CD4-positive, alpha-beta T cell treated with Interleukin-6 for 4 hours (primary cell): ENCODE data around the gene RPL36.
"Not testable (repeated sequence)": the region's sequence is repeated elsewhere in the genome, so short reads cannot be mapped to it uniquely, and the experiment has no call there.

Experiments used
- DNase-seq: peaks from one replicate; pipeline ENCODE4 v3.0.0-alpha.2; 2020; ENCODE audit warnings: mixed read lengths

Gene RPL36

DNA sequence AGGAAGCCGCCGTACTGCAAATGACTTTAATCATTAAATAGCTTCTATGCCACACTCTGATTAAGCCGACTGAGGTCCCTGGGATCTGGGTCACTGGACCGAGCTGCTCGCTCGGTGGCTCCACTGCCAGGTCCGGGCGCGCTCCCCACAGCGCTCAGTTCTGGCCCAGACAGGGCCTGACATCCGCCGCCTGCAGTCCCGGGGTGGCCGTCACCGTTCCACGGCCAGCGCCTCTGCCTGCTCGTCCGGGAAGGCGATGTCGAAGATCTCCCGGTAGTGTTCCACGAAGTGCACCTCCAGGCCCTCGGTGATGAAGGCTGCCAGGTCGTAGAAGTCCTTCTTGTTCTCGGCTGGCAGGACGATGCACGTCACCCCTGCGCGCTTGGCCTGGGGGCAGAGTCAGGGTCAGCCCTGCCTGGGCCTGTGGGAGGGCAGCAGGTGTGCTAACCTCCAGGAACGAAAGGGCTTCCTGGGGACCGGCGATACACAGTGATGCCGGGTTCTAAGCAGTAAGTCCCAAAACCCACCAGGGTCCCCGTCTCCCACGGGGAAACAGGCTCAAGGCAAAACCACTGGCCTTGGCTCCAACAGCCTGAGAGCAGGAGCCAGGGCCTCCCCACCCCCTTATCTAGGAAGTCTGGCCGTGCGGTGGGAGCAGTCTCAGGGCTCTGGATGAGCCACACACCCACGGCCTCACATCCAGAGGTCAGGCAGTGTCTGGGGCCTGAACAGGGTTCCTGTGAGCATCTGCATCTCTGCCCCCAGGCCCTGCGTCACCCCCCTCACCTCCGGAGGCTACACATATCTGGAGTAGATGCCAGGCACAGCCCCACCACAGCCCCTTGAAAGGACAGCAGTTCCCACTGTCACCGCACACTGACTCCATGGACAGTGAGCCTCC, 2.0 kb downstream of the RPL36 start:
- DNase-seq, result no peak

DNA sequence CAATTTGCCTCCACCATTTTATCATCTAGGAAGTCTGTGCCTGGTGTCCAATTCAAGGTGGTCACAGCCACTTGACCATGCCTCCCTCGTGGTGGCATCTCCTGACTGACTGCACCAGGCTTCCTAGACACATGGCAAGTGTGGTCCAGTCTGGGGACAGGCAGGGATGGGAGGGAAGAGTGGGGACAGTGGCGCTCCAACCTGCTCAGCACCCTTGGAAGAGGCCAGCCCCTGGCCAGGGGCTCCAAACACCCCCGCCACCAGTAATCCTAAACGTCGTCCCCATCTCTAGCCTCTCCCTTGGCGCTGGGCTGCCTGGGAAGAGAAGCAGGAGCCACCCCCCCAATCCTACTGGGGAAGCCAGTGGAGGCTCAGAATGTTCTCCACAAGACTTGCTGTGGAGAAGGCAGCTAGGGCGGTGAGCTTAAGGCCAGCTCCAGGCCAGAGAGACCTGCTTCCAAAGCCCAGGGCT, 2.7 kb downstream of the RPL36 start:
- no peak for DNase-seq

DNA sequence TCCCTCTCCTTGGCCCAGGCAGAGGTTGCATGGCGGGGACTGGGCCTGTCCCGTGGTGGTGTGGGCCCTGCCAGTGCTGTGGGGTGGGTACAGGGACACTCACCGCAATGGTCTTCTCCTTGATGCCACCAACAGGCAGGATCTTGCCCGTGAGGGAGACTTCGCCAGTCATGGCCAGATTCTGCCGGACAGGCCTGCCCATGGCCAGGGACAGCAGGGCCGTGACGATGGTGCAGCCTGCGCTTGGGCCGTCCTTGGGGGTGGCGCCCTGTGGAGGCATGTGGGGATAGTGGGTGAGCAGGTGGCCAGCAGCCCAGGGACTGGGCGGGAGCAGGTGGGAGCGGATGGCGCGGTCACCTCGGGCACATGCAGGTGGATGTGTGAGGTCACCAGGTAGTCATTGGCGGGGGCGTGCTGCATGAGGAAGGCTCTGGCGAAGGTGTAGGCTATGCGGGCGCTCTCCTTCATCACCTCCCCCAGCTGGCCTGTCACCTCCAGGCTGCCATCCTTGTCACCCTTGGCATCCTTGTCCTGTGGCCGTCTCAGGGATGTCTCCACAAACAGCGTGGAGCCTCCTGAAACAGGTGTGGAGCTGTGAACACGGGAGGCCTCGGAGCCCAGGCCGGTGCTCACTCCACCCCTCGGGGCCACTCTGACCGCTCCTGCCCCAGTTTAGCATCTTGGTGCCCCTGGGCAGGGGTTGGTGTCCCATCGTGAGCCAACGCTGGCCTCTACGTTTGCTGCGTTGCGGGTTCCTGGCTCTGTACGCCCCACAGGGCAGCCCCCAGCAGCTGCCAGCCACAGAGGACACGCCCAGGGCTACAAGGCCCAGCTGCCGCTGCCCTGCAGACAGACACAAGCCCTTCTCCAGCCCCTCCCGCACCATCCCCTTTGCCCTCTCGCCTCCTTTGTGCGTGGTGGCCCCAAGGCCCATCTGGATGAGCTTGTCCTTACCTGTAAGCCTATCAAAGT, 3.4 kb downstream of the RPL36 start:
- DNase-seq, result no peak

DNA sequence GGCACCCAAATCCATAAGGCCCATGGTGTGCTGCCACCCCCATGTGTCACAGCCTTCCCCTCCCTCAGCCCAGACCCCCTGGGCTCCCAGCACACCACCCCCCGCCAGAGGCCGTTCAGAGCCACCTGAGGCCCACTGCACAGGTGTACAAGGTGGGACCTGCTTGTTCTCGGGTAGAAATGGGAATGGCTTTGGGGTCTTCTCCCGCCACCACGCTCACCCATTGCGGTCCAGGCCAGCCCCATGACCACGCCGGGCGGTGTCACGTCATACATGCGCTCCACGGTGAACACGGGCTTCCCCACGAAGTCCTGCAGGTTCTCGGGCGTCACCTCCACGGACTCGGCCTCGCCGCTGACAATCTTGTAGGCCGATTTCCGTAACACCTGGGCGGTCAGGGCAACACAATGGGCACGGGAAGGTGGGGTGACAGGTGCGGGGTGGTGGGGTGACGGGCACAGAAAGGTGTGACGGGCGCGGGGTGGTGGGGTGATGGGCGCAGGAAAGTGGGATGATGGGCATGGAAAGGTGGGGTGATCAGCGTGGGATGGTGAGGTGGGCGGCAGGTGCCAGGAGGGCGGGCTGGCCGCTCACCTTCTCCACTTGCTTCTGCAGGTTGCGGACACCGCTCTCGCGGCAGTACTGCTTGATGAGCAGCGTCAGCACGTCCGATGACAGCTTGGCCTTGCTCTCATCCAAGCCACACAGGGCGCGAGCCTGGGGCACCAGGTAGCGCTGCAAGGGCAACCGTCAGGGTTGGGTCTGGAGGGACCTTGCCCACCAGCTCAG, 4.3 kb downstream of the RPL36 start:
- DNase-seq, result no peak

DNA sequence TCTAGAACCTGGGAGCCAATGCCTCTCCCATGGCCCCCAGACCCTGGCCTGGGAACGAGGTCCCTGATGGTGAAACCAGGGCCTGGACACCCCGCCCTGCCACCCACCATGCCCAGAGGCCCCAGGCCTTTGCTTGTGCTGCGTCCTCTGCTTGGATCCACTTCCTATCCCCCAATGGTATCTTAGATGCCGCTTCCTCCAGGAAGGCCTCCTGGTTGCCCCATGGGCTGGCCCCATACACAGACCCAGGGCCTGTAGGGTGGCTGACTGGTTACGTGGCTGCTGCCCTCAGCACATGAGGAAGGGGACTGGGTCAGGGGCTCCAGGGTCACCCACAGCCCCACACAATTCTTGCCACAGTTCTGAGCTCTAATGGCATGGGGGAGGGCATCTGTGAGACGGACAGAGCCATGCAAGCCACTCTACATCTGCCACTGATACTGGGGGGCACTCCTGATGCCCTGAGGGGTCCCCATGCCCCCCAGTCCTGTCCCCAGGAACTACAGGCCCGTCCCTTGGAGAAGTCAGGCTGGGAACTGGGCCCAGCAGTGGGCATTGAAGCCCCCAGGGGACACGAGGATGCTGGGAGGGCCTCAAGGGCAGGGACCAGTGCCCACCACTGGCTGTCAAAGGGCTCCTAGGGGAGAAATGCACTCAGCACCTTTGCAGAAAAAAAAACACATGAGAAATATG, 5.0 kb downstream of the RPL36 start:
- DNase-seq, result no peak

DNA sequence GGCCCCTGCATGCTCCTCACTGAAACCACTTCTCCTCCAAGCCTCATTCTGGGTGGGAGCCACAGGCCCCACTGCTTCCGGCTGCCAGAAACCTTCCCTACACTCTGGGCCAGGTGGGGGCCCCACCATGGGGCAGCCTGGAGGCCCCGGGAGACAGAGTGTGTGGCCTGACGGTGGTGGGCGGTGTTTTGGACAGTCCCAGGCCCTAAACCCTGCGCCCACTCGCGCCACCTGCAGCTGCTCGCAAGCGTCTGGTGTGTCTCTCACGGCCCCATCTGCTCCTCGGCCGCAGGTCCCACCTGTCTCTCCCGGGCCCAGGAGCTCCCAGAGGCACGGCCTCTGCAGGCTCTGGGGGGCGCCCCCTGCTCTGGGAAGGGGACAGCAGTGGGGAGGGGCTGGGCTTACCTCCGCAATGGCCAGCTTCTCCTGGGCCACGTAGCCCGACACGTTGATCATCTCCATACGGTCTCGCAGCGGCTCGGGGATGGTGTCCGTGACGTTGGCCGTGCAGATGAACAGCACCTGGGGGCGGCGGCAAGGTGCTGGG, 5.6 kb downstream of the RPL36 start:
- no peak for DNase-seq

DNA sequence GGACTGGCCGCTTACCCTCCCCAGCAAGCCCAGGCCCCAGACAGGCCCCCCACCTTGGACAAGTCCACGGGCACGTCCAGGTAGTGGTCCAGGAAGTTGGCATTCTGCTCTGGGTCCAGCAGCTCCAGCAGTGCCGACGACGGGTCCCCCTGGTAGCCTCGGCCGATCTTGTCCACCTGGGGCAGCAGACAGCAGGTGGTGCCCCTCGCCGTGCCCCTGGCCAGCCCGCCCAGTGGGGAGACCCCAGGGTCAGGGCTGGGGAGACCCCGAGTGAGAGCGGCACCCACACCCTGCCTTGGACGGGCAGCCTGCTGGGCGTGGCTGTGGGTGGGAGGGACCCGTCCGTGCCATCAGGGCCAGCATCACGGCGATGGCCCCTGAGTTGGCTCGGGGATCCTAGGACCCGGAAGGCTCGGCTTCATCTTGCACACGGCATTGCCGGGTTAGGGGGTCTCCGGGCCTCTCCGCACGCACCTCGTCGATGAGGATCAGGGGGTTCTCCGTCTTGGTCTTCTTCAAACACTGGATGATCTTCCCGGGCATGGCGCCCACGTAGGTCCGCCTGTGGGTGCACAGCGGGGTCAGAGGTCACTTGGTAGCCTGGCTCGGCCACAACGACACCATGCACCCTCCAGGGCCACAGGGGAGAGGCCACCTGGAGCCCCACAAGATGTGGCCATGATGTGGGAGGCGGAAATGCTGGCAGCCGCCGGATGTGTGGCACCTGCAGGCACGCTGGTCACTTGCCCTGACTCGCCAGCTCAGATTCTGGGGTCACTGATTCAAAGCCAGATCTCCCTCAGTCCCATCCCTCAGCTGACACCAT, 6.3 kb downstream of the RPL36 start:
- no peak for DNase-seq

DNA sequence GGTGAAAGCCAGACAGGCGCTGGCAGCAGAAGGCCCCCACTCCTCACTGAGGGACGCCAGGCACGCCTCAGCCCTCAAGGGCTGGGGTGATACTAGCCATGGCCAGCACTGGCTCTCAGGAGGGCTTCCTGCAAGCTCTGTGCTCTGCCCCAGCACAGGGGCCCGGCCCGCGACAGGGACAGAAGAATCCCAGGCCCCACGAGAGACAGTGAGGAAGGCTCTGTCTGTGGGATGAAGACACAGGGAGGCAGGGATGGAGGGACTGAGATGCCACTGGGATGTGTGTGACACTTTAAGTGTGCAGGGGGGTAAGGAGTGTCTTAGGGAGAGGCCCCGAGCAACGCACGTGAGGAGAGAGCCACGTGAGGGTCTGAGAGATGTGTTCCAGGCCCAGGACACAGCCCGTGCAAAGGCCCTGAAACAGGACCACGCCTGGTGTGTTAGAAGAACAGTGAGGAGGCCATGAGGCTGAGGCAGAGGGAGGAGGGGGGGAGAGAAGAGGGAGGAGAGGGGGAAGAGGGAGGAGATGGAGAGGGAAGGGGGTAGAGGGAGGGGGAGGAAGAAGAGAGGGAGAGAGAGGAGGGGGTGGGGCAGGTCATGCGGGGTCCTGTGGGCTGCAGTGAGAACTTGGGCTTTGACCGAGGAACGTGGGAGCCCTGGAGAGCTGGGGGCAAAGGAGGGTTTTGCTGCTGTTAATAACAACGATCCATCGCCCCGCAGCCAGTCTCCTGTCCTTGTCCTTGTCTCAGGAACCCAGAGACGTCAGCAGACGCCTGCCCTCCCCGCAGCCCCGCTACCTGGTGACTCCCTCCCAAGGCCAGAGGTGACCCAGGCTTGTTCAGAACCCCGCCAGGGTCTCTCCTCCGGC, 7.2 kb downstream of the RPL36 start:
- no peak for DNase-seq

DNA sequence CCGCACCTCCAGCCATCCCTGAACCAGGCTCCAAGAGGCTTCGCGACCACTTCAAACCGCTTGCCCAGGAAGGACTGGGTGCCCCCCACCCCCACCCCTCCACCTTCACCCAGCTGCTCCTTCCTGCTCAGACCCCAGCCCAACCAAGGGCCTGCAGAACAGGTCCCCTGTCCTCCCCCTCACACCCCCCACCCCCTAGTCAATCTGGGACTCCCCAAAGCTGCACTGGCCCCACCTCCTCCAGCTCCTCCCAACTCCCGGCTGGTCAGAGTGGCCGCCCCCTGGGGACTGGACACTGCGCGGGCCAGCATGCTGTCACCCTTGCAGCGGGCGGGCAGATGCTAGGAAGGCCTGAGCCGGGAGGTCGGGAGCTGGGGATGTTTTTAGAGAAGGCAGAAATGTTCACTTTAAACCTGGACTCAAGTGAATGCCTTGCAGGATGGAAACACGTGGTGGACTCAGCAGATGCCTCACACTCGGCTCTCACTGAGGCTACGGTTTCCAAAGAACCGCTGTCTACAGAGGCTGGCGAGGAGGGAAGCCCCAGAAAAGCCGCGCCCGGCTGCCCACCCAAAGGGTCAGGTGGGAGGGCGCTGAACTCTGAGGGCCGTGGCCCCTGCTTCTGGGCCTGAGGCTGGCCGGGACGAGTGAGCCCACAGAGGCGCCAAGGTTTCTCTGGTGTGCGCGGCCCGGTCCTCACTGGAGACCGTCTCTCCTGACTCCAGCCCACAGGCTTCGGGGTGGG, 8.0 kb downstream of the RPL36 start:
- DNase-seq, result no peak

DNA sequence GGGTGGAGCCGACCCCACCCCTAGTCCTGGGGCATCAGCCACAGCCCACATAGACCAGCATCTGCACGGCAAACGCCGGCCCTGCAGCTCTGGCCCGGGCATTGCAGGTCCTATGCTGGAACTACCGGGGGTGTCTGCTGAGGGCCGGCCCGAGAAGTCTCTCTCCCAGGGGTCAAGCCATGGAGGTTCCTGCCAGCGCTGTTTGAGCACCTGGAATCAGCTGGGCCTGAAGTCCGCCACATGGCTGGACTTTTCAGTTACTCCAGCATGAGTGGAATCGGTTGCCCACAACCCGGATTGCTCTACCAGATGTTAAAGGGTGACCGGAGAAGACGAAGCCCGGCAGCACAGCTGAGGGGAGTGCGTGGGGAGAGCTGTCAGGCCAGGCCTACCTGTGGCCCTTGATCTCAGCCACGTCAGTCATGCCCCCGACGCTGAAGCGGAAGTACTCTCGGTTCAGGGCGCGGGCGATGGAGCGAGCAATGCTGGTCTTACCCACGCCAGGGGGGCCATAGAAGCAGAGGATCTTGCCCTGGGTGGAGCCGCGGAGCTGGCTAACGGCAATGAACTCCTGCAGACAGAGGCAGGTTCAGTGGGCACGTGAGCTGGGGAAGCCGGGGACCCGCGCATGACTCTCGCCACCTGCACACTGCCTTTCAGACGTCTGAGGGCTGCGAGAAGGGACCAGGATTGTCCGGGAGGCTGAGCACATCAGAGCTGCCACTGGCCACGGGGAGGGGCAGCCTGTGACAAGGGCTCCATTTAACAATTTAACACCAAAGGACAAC, 8.7 kb downstream of the RPL36 start:
- no peak for DNase-seq

DNA sequence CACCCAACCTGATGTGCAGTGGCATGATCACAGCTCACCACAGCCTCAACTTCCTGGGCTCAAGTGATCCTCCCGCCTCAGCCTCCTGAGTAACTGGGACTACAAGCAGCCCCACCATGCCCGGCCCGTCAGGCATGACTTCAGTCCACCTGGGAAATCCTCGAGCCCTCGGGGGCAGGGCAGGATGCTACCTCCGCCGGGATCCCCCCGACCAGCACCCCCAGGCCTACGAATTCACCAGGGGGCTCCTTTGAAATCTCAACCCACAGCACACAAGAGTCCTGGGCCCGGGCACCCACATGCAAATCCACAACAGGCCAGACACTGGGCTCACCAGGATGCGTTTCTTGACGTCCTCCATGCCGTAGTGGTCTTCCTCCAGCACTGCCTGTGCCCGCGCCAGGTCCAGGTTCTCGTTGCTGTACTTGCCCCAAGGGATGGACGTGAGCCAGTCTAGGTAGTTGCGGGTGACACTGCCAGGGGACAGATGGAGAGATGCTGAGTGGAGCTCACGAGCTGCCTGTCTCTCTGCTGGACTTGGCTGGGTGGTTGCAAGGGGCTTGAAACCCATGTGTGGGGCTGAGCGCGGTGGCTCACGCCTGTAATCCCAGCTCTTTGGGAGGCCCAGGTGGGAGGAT, 10.5 kb downstream of the RPL36 start:
- DNase-seq, result no peak

DNA sequence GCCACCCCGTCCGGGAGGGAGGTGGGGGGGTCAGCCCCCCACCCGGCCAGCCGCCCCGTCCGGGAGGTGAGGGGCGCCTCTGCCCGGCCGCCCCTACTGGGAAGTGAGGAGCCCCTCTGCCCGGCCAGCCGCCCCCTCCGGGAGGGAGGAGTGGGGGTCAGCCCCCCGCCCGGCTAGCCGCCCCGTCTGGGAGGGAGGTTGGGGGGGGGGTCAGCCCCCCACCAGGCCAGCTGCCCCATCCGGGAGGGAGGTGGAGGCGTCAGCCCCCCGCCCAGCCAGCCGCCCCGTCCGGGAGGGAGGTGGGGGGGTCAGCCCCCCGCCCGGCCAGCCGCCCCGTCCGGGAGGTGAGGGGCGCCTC, 11.9 kb downstream of the RPL36 start:
- DNase-seq, result not testable (repeated sequence)

DNA sequence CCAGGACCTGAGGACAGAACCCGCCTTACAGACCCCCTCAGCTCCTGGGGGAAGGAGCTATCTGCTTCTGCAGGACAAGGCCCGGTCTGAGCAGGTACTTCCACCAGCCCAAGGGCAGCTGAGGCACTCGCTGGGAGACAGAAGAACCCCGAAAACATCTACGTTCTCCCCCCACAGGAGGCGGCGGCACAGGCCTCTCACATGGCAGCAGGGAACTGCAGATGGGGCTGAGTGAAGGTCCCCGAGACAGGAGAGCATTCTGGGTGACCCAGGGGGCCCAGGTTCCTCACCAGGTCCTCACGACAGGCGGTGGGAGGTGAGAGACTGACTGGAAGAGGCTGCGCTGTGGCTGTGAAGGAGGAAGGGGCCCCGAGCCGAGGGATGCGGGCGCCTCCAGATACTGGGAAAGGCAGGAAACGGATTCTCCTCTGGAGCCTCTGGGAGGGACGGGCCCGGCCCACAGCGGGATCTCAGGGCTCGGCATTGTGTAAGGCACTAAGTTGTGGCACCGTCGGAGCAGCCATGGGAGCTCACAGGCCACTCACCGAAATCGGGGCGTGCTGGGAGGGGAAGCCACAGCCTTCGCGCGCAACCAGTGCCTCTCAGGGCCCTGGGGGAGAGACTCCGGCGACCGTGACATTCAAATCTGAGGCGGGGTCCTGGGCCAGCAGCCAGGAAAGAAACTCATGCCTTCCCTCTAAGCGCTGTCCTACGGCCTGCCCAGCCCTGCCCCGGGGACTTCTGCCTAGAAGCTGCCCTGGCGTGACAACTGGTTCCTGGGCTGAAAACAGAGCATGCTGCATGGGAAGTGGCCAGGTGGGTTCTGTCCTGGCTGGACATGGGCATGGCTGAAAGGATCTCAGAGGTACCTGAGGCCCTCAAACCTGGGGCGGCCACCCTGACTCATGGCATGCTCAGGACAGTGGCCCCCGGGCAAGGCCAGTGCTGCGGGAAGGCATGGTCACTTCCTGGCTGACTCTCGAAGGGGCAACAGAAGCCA, 14.0 kb downstream of the RPL36 start:
- DNase-seq, result no peak

DNA sequence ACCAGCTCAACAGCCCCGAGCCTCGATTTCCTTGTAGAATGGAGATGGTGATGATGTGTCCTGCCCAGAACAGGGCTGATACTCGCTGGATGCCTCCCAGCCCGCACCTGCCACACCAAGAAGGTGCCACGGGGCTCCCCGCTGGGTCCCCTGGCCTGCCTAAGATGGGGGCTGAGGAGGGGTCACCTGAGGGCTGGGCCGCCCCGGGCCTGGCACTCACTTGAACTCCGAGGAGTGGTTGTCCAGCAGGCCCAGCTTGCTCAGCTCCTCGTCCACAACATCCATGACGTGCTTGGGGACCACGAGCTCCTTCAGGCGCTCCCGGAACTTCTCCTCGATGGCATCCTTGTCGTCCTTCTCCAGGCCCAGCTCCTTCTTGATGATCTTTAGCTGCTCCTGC, 15.5 kb downstream of the RPL36 start:
- DNase-seq, result no peak

DNA sequence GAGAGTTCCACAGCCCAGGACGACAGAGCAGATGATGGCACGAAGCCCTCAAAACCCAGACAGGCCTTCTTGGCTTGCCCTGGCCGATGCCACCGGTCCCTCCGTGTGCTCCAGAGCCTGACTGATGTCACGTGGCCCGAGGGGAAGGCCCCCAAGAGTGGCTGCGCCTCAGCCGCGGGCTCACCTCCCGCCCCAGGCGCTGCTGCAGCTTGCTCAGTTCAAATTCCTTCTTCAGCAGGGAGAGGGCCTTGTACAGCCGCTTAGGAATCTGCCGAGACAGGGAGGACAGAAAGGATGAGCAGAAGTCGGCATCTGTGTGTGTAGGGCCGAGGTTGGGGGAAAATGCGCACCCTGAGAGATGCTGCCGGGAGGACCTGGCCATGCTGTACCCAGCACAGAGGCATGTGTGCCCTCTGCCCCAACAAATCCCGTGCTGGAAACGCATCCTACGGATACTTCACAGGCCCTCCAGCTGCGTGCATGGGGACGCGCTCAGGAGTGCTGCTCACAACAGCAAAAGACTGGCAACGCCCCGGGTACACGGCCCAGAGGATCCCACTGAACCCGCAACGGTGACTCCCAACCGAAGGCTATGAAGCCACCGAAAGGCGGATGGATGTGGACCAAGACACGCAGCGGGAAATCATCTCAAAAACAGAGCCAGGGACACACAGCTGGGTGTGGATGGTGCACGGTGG, 16.9 kb downstream of the RPL36 start:
- DNase-seq, result no peak
